Superior temporal gyrus (tissue), 1 donor: Measurements from ENCODE around the gene TMEM127.
A peak's percentile ranks its signal among the peaks of the same experiment; 100 is the strongest.
"Not testable (repeated sequence)": the region's sequence is repeated elsewhere in the genome, so short reads cannot be mapped to it uniquely, and the experiment has no call there.

Experiments used
- DNase-seq: peaks from one replicate; pipeline ENCODE4 v3.0.0-alpha.2; 2016; ENCODE audit errors: extremely low spot score

Gene TMEM127

GRCh38 chr2:96241227-96241626 lies 24.6 kb downstream of the TMEM127 start:
- no peak for DNase-seq

GRCh38 chr2:96240341-96241038 lies 25.3 kb downstream of the TMEM127 start:
- DNase-seq, result no peak

- no peak for DNase-seq
Measured at GRCh38 chr2:96239745-96240264, 26.0 kb downstream of the TMEM127 start.

GRCh38 chr2:96239091-96239490 lies 26.7 kb downstream of the TMEM127 start:
- no peak for DNase-seq

- DNase-seq, result no peak
Measured at GRCh38 chr2:96238266-96238665, 27.5 kb downstream of the TMEM127 start.

GRCh38 chr2:96236882-96237281 lies 28.9 kb downstream of the TMEM127 start:
- DNase-seq, result no peak

GRCh38 chr2:96233880-96234316 lies 31.9 kb downstream of the TMEM127 start:
- no peak for DNase-seq

GRCh38 chr2:96233436-96233835 lies 32.4 kb downstream of the TMEM127 start:
- no peak for DNase-seq

- no peak for DNase-seq
Measured at GRCh38 chr2:96231316-96231715, 34.5 kb downstream of the TMEM127 start.

GRCh38 chr2:96225016-96225533 lies 40.7 kb downstream of the TMEM127 start:
- DNase-seq, result peak; percentile 14

- DNase-seq, result not testable (repeated sequence)
Measured at GRCh38 chr2:96221106-96221505, 44.7 kb downstream of the TMEM127 start.

- DNase-seq, result not testable (repeated sequence)
Measured at GRCh38 chr2:96219959-96220358, 45.8 kb downstream of the TMEM127 start.

GRCh38 chr2:96218508-96219131 lies 47.2 kb downstream of the TMEM127 start:
- no peak for DNase-seq

GRCh38 chr2:96214554-96214953 lies 51.2 kb downstream of the TMEM127 start:
- DNase-seq, result no peak

GRCh38 chr2:96213379-96213778 lies 52.4 kb downstream of the TMEM127 start:
- no peak for DNase-seq

GRCh38 chr2:96212339-96212738 lies 53.5 kb downstream of the TMEM127 start:
- no peak for DNase-seq

GRCh38 chr2:96209729-96210085 lies 56.1 kb downstream of the TMEM127 start:
- no peak for DNase-seq

- no peak for DNase-seq
Measured at GRCh38 chr2:96209011-96209728, 56.6 kb downstream of the TMEM127 start.

- DNase-seq, result peak; percentile 95
Measured at GRCh38 chr2:96208143-96209010, 57.4 kb downstream of the TMEM127 start, which contains the start of gene STARD7. Gene STARD7, minus strand, starts transcription at chr2:96208827. Its CDS starts 393 bp downstream, at chr2:96208434.

GRCh38 chr2:96207774-96208142 lies 58.0 kb downstream of the TMEM127 start:
- DNase-seq, result no peak

- DNase-seq, result peak; percentile 21
Measured at GRCh38 chr2:96207073-96207773, 58.6 kb downstream of the TMEM127 start.
